Activated CD8-positive, alpha-beta T cell treated with anti-CD3 and anti-CD28 coated beads, Interleukin-2, amount 10 ng/mL, durations not matched to agents 7 days and 5 days (primary cell): ENCODE results near the gene TMEM139. TPM values are rescaled to one million over a fixed set of nuclear protein-coding genes. Genes with fewer than 3 reads are reported as not detected.

Experiments
- ATAC-seq: fragments of 150-1000 bp; cut with Tn5 transposase; one replicate; pipeline ENCODE4 v1.10.0; 2021; ENCODE audit warnings: moderate library complexity
- CTCF ChIA-PET: fragments of 350-600 bp; sonication (Branson Sonifier 250); formaldehyde crosslinking; loops from one replicate; lab custom pipeline; 2021; ENCODE audit warnings: antibody characterized with exemption; lab: Charles Lee
- POLR2A ChIA-PET: fragments of 350-600 bp; sonication (Branson Sonifier 250); formaldehyde crosslinking; loops from one replicate; lab custom pipeline; 2021; ENCODE audit warnings: antibody characterized with exemption; lab: Charles Lee
- DNase-seq: peaks from one replicate; pipeline ENCODE4 v3.0.0-alpha.2; 2020
- H3K27ac Mint-ChIP-seq: one replicate; pipeline ENCODE4 v1.8.0; 2021; ENCODE audit warnings: mild to moderate bottlenecking, mixed read lengths
- H3K27me3 Mint-ChIP-seq: one replicate; pipeline ENCODE4 v1.8.0; 2021; ENCODE audit warnings: low read depth, mixed read lengths
- H3K36me3 Mint-ChIP-seq: one replicate; pipeline ENCODE4 v1.8.0; 2021; ENCODE audit warnings: low read depth, mixed read lengths
- H3K4me1 Mint-ChIP-seq: one replicate; pipeline ENCODE4 v1.8.0; 2021; ENCODE audit warnings: low read depth, mixed read lengths
- H3K4me3 Mint-ChIP-seq: one replicate; pipeline ENCODE4 v1.8.0; 2021; ENCODE audit warnings: mild to moderate bottlenecking, mixed read lengths
- H3K9me3 Mint-ChIP-seq: one replicate; pipeline ENCODE4 v1.8.0; 2022; ENCODE audit warnings: mixed read lengths; ENCODE audit not compliant: insufficient read depth
- total RNA-seq, 2 experiments: library from RNA; stranded (reverse); gene quantifications; one replicate each; pipeline ENCODE4 v1.2.3, GENCODE V29; 2021

Gene TMEM139
- total RNA-seq, 2 experiments from 2014 or later, result 0.29 to 0.65 TPM

- no peak overlapping the region for H3K4me3 Mint-ChIP-seq
- POLR2A ChIA-PET, result interaction anchor here (0.8 to 2.8 kb wide), 2 partner anchors 38 to 71 kb away, joined by 3 to 11 read pairs; partner anchors contain the start of gene GSTK1
- CTCF ChIA-PET, result interaction anchor here (1.0 to 13.9 kb wide), 13 partner anchors 8 to 79 kb away, joined by 3 to 274 read pairs (median 6); partner anchors contain the start of gene CASP2
- no peak overlapping the region for H3K27ac Mint-ChIP-seq
- ATAC-seq (no peak), DNase-seq (no peak)
- H3K4me1 Mint-ChIP-seq, result peaks cover 49% of the 10 kb centered on the region
- H3K36me3 Mint-ChIP-seq, result peaks cover 89% of the 10 kb centered on the region
- no peaks in the 10 kb centered on the region for H3K27me3 Mint-ChIP-seq
- no peaks in the 10 kb centered on the region for H3K9me3 Mint-ChIP-seq
Observed at GRCh38 chr7:143300959-143301935, 16.5 kb downstream of the TMEM139 start.

DNA sequence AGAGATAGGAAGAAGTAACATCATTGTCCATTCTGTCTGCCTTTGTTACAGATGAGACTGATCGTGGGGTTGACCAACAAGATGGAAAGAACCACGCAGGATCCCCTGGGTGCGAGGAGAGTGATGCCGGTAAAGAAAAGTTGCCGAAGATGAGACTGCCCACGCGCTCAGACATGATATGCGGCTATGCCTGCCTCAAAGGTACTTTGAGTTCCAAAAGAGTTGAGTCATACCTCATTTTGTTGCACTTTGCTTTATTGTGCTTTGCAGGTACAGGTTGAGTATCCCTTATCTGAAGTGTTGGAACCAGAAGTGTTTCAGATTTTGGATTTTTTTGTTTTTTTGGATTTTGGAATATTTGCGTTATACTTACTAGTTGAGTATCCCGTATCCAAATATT lies 19.0 kb downstream of the TMEM139 start:
- peaks cover 92% of the 10 kb centered on the region for H3K36me3 Mint-ChIP-seq
- H3K4me3 Mint-ChIP-seq, result no peak overlapping the region
- H3K9me3 Mint-ChIP-seq, result no peaks in the 10 kb centered on the region
- peaks cover 55% of the 10 kb centered on the region for H3K4me1 Mint-ChIP-seq
- CTCF ChIA-PET, result interaction anchor here (1.0 to 4.2 kb wide), 3 partner anchors 41 to 64 kb away, joined by 3 to 54 read pairs (median 7); no protein-coding TSS in a partner anchor
- no peaks in the 10 kb centered on the region for H3K27me3 Mint-ChIP-seq
- DNase-seq (no peak), ATAC-seq (no peak)
- POLR2A ChIA-PET, result no interaction called here
- no peak overlapping the region for H3K27ac Mint-ChIP-seq

DNA sequence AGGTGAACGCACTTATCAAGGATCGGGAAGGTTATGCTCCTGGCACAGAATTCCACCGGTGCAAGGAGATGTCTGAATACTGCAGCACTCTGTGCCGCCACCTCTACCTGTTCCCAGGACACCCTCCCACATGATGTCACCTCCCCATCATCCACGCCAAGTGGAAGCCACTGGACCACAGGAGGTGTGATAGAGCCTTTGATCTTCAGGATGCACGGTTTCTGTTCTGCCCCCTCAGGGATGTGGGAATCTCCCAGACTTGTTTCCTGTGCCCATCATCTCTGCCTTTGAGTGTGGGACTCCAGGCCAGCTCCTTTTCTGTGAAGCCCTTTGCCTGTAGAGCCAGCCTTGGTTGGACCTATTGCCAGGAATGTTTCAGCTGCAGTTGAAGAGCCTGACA lies 20.2 kb downstream of the TMEM139 start:
- Mint-ChIP-seq H3K27ac (peak overlapping the region; percentile 39), H3K9me3 (no peaks in the 10 kb centered on the region), H3K4me3 (no peak overlapping the region), H3K4me1 (peaks cover 50% of the 10 kb centered on the region), H3K27me3 (no peaks in the 10 kb centered on the region), H3K36me3 (peaks cover 94% of the 10 kb centered on the region)
- CTCF ChIA-PET, result interaction anchor here (0.7 to 4.2 kb wide), 19 partner anchors 9 to 102 kb away, joined by 3 to 54 read pairs (median 5); partner anchors contain the start of gene CASP2
- peak; percentile 26 for ATAC-seq
- no peak for DNase-seq
- POLR2A ChIA-PET, result interaction anchor here (0.8 to 1.1 kb wide), 2 partner anchors 42 to 64 kb away, joined by 3 read pairs; partner anchors contain the start of gene GSTK1

- Mint-ChIP-seq H3K4me1 (peaks cover 51% of the 10 kb centered on the region), H3K4me3 (no peak overlapping the region), H3K27me3 (no peaks in the 10 kb centered on the region), H3K36me3 (peaks cover 94% of the 10 kb centered on the region), H3K27ac (peak overlapping the region; percentile 9), H3K9me3 (no peaks in the 10 kb centered on the region)
- ATAC-seq (peak; percentile 57), DNase-seq (peak; percentile 72)
- CTCF ChIA-PET, result interaction anchor here (0.7 to 4.2 kb wide), 22 partner anchors 9 to 102 kb away, joined by 3 to 54 read pairs (median 5); partner anchors contain the start of gene CASP2
- POLR2A ChIA-PET, result interaction anchor here (0.8 to 1.1 kb wide), 2 partner anchors 42 to 65 kb away, joined by 3 read pairs; partner anchors contain the start of gene GSTK1
Observed at GRCh38 chr7:143305423-143306070, 20.8 kb downstream of the TMEM139 start.

DNA sequence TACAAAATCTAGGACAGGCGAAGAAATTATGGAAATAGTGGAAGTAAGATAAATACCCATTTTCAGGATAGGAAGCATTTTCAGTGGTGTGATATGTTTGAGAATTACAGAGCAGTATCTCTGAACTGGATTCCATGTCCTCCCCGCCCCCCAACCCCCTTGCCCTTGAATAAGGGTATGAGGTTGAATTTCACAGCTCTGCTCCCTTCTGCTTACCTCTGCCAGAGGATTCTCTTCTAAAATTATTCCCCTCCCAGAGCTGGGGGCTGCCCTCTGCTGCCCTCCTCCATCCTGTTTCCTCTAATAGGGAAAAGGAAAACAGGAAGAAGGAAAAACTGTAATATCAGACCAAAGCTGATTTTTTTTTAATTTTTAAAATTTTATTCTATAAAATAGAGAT lies 23.9 kb downstream of the TMEM139 start:
- Mint-ChIP-seq H3K27me3 (no peaks in the 10 kb centered on the region), H3K36me3 (peaks cover 82% of the 10 kb centered on the region), H3K4me1 (peaks cover 62% of the 10 kb centered on the region), H3K4me3 (no peak overlapping the region), H3K9me3 (no peaks in the 10 kb centered on the region), H3K27ac (peak overlapping the region; percentile 22)
- POLR2A ChIA-PET, result interaction anchor here (1.1 to 1.3 kb wide), 3 partner anchors 17 to 501 kb away, joined by 3 to 4 read pairs (median 3); no protein-coding TSS in a partner anchor
- CTCF ChIA-PET, result interaction anchor here (0.9 to 3.8 kb wide), 5 partner anchors 9 to 108 kb away, joined by 5 to 41 read pairs (median 16); no protein-coding TSS in a partner anchor
- no peak for DNase-seq
- ATAC-seq, result no peak

DNA sequence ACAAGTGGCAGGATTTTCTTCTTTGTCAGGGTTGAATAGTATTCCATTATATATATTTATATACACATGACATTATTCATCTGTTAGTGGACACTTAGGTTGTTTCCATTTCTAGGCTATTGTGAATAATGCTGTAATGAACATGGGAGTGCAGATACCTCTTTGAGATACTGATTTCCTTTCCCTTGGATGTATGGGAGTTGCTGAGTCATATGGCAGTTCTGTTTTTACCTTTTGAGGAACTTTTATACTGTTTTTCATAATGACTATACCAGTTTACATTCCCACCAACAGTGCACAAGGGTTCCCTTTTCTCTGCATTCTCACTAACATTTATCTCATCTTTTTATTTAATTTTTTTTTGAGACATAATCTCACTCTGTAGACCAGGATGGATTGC lies 29.4 kb downstream of the TMEM139 start:
- ChIA-PET POLR2A (no interaction called here), CTCF (no interaction called here)
- ATAC-seq (no peak), DNase-seq (no peak)
- H3K27me3 Mint-ChIP-seq, result peaks cover 2% of the 10 kb centered on the region
- H3K36me3 Mint-ChIP-seq, result peaks cover 32% of the 10 kb centered on the region
- peaks cover 27% of the 10 kb centered on the region for H3K4me1 Mint-ChIP-seq
- H3K27ac Mint-ChIP-seq, result no peak overlapping the region
- H3K9me3 Mint-ChIP-seq, result no peaks in the 10 kb centered on the region
- H3K4me3 Mint-ChIP-seq, result no peak overlapping the region

DNA sequence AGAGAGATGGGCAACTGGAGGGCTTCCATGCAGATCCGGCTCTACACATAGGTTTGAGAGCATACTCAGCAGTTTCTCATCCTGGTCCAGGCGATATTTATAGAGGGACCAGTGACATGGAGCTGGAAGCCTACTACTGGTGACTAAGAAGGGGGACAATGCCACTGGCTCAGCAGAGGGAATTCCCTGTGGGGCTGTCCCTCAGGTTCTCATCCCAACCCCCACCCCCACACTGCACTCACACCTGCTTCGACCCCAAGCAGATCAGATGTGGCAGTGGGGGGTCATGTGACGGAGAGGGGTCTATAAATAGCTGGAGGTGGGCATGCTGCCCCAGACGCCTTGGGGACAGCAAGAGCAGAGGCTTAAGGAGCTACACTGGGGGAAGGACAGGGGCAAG lies 31.0 kb downstream of the TMEM139 start, which contains the start of gene CLCN1:
CLCN1 (plus strand) TSS at position 336 of the 400 bp plus-strand sequence. CDS start 102 bp downstream, outside the sequence.
- H3K4me3 Mint-ChIP-seq, result no peak within 1 kb of the TSS
- ChIA-PET POLR2A (no interaction called here), CTCF (interaction anchor here (0.5 to 1.9 kb wide), 4 partner anchors 10 to 102 kb away, joined by 3 to 6 read pairs (median 4); no protein-coding TSS in a partner anchor)
- no peak for DNase-seq
- no peaks in the 10 kb centered on the region for H3K9me3 Mint-ChIP-seq
- no peak within 1 kb of the TSS for H3K27ac Mint-ChIP-seq
- ATAC-seq, result no peak
- H3K27me3 Mint-ChIP-seq, result peaks cover 5% of the 10 kb centered on the region
- H3K36me3 Mint-ChIP-seq, result peaks cover 17% of the 10 kb centered on the region
- H3K4me1 Mint-ChIP-seq, result peaks cover 16% of the 10 kb centered on the region

- no peak for ATAC-seq
- CTCF ChIA-PET, result interaction anchor here (0.5 to 1.9 kb wide), 4 partner anchors 17 to 101 kb away, joined by 3 to 6 read pairs (median 4); no protein-coding TSS in a partner anchor
- H3K27ac Mint-ChIP-seq, result no peak overlapping the region
- H3K9me3 Mint-ChIP-seq, result no peaks in the 10 kb centered on the region
- POLR2A ChIA-PET, result no interaction called here
- DNase-seq, result no peak
- peaks cover 13% of the 10 kb centered on the region for H3K36me3 Mint-ChIP-seq
- H3K4me1 Mint-ChIP-seq, result peaks cover 9% of the 10 kb centered on the region
- H3K27me3 Mint-ChIP-seq, result peaks cover 5% of the 10 kb centered on the region
- no peak overlapping the region for H3K4me3 Mint-ChIP-seq
Observed at GRCh38 chr7:143316492-143316891, 31.7 kb downstream of the TMEM139 start.

GRCh38 chr7:143318661-143319060 lies 33.9 kb downstream of the TMEM139 start:
- H3K4me3 Mint-ChIP-seq, result no peak overlapping the region
- no peaks in the 10 kb centered on the region for H3K9me3 Mint-ChIP-seq
- peaks cover 3% of the 10 kb centered on the region for H3K36me3 Mint-ChIP-seq
- ChIA-PET POLR2A (interaction anchor here (0.7 kb wide), 1 partner anchor 27 kb away, joined by 3 read pairs; no protein-coding TSS in a partner anchor), CTCF (interaction anchor here (1.2 kb wide), 1 partner anchor 78 kb away, joined by 3 read pairs; no protein-coding TSS in a partner anchor)
- H3K4me1 Mint-ChIP-seq, result peaks cover 3% of the 10 kb centered on the region
- ATAC-seq (no peak), DNase-seq (no peak)
- peaks cover 5% of the 10 kb centered on the region for H3K27me3 Mint-ChIP-seq
- no peak overlapping the region for H3K27ac Mint-ChIP-seq

- Mint-ChIP-seq H3K27ac (no peak overlapping the region), H3K9me3 (no peaks in the 10 kb centered on the region), H3K27me3 (peaks cover 5% of the 10 kb centered on the region), H3K4me3 (no peak overlapping the region), H3K4me1 (peaks cover 11% of the 10 kb centered on the region), H3K36me3 (no peaks in the 10 kb centered on the region)
- CTCF ChIA-PET, result interaction anchor here (1.1 kb wide), 1 partner anchor 59 kb away, joined by 3 read pairs; no protein-coding TSS in a partner anchor
- DNase-seq (no peak), ATAC-seq (no peak)
- POLR2A ChIA-PET, result no interaction called here
Observed at GRCh38 chr7:143320620-143321019, 35.9 kb downstream of the TMEM139 start.

- peaks cover 13% of the 10 kb centered on the region for H3K4me1 Mint-ChIP-seq
- no peak overlapping the region for H3K4me3 Mint-ChIP-seq
- no peaks in the 10 kb centered on the region for H3K9me3 Mint-ChIP-seq
- no peak for ATAC-seq
- H3K27me3 Mint-ChIP-seq, result peaks cover 5% of the 10 kb centered on the region
- POLR2A ChIA-PET, result no interaction called here
- DNase-seq, result no peak
- H3K36me3 Mint-ChIP-seq, result no peaks in the 10 kb centered on the region
- CTCF ChIA-PET, result no interaction called here
- H3K27ac Mint-ChIP-seq, result peak overlapping the region; percentile 11
Observed at GRCh38 chr7:143321242-143321641, 36.5 kb downstream of the TMEM139 start.
